CD4-positive, alpha-beta T cell (primary cell): ENCODE data around the gene CCDC183. TPM values are rescaled to one million over a fixed set of nuclear protein-coding genes. Genes with fewer than 3 reads are reported as not detected.
"Not testable (repeated sequence)": the region's sequence is repeated elsewhere in the genome, so short reads cannot be mapped to it uniquely, and the experiment has no call there.

Experiments
- ATAC-seq: fragments of 200-7000 bp; cut with Tn5 transposase; one replicate; pipeline ENCODE4 v1.10.0; 2022; ENCODE audit warnings: mild to moderate bottlenecking; ENCODE audit not compliant: poor library complexity
- CTCF ChIA-PET: fragments of 350-600 bp; sonication (Branson Sonifier 250); formaldehyde crosslinking; loops from one replicate; lab custom pipeline; 2021; ENCODE audit warnings: antibody characterized with exemption, inconsistent platforms; lab: Charles Lee
- POLR2A ChIA-PET: fragments of 350-600 bp; sonication (Branson Sonifier 250); formaldehyde crosslinking; loops from one replicate; lab custom pipeline; 2021; ENCODE audit warnings: antibody characterized with exemption, inconsistent platforms; lab: Charles Lee
- DNase-seq, 14 experiments: peaks; one replicate each; pipeline ENCODE4 v3.0.0-alpha.2; 2013 to 2020; ENCODE audit warnings: mixed read lengths in 2 of 14
- H3K27ac ChIP-seq, 2 donors: one replicate each; pipeline versions ENCODE4 v1.5.1 to v1.7.0; 2013; ENCODE audit warnings: low read length in 2 of 2, low read depth in 1 of 2, mild to moderate bottlenecking in 1 of 2
- H3K27me3 ChIP-seq, 2 experiments: 1 replicate in 1 of 2; 2 replicates in 1 of 2; pipeline versions ENCODE4 v1.6.1 to v1.7.0; 2013; ENCODE audit warnings: low read length in 2 of 2, control low read depth in 1 of 2, mild to moderate bottlenecking in 1 of 2, moderate library complexity in 1 of 2; ENCODE audit not compliant: insufficient read depth in 2 of 2, control insufficient read depth in 1 of 2
- H3K36me3 ChIP-seq: one replicate; pipeline ENCODE4 v1.6.1; 2013; ENCODE audit warnings: low read length, control low read depth; ENCODE audit not compliant: insufficient read depth
- H3K4me1 ChIP-seq: one replicate; pipeline ENCODE4 v1.6.1; 2013; ENCODE audit warnings: low read length, control low read depth; ENCODE audit not compliant: insufficient read depth
- H3K4me3 ChIP-seq: one replicate; pipeline ENCODE4 v1.5.1; 2013; ENCODE audit warnings: mild to moderate bottlenecking, low read length, moderate library complexity
- H3K9me3 ChIP-seq, 2 experiments: 1 replicate in 1 of 2; 2 replicates in 1 of 2; pipeline versions ENCODE4 v1.6.1 to v1.7.0; 2013; ENCODE audit warnings: low read length in 2 of 2, mild to moderate bottlenecking in 2 of 2, control low read depth in 1 of 2, moderate library complexity in 1 of 2; ENCODE audit not compliant: control insufficient read depth in 1 of 2, insufficient read depth in 1 of 2
- H3K27ac Mint-ChIP-seq: one replicate; pipeline ENCODE4 v1.8.0; 2020; ENCODE audit warnings: mixed read lengths
- H3K27me3 Mint-ChIP-seq: one replicate; pipeline ENCODE4 v1.8.0; 2021; ENCODE audit warnings: mixed read lengths
- H3K36me3 Mint-ChIP-seq: one replicate; pipeline ENCODE4 v1.8.0; 2021; ENCODE audit warnings: low read depth, mixed read lengths
- H3K4me1 Mint-ChIP-seq: one replicate; pipeline ENCODE4 v1.8.0; 2021; ENCODE audit warnings: low read depth, mixed read lengths
- H3K4me3 Mint-ChIP-seq: one replicate; pipeline ENCODE4 v1.8.0; 2020; ENCODE audit warnings: mild to moderate bottlenecking, mixed read lengths
- H3K9me3 Mint-ChIP-seq: one replicate; pipeline ENCODE4 v1.8.0; 2020; ENCODE audit warnings: mixed read lengths
- CTCF ChIP-seq: fragments of 200-600 bp; IDR thresholded peaks from one replicate; pipeline ENCODE4 v1.8.0; 2022; ENCODE audit warnings: antibody characterized with exemption, mild to moderate bottlenecking
- intact Hi-C, 2 experiments: fragments of 100-400 bp; cut with DNase I in 1 of 2; cut with micrococcal nuclease in 1 of 2; formaldehyde crosslinking; loops; one replicate each; pipeline versions ENCODE4 v1.15.1 to v1.9.0; 2023 to 2025; cut with DNase I, micrococcal nuclease
- total RNA-seq, 174 experiments: library from RNA in 2 of 174; stranded (reverse) in 2 of 174; gene quantifications; one replicate each; pipeline ENCODE4 v1.2.3 and lab custom pipeline; 2021 to 2026

The CCDC183 gene
- total RNA-seq, 2 experiments from 2014 or later: 3.0 to 4.6 TPM

- ATAC-seq (no peak), DNase-seq (peak in 1 of 14 experiments; percentile 12)
- TF ChIP-seq CTCF: no peak
- H3K36me3 Mint-ChIP-seq: peaks cover 26% of the 10 kb centered on the region
- no peak overlapping the region for H3K27ac Mint-ChIP-seq
- Histone ChIP-seq H3K27me3 (no peaks in the 10 kb centered on the region), H3K27ac (no peak overlapping the region), H3K4me1 (no peaks in the 10 kb centered on the region), H3K9me3 (no peaks in the 10 kb centered on the region), H3K36me3 (peaks cover 30% of the 10 kb centered on the region), H3K4me3 (no peak overlapping the region)
- H3K27me3 Mint-ChIP-seq: no peaks in the 10 kb centered on the region
- ChIA-PET POLR2A (interaction anchor here (1.0 kb wide), 1 partner anchor 19 kb away, joined by 3 read pairs; no protein-coding TSS in a partner anchor), CTCF (interaction anchor here (1.2 kb wide), 1 partner anchor 200 kb away, joined by 3 read pairs; no protein-coding TSS in a partner anchor)
- H3K9me3 Mint-ChIP-seq: no peaks in the 10 kb centered on the region
- no peak overlapping the region for H3K4me3 Mint-ChIP-seq
- intact Hi-C loops: no loop called here
- peaks cover 5% of the 10 kb centered on the region for H3K4me1 Mint-ChIP-seq
These were observed 39.2 kb downstream of the CCDC183 start for GRCh38 chr9:136835162-136835931.

- Mint-ChIP-seq H3K27ac (no peak overlapping the region), H3K4me1 (peaks cover 5% of the 10 kb centered on the region), H3K9me3 (no peaks in the 10 kb centered on the region), H3K4me3 (no peak overlapping the region), H3K27me3 (no peaks in the 10 kb centered on the region), H3K36me3 (peaks cover 21% of the 10 kb centered on the region)
- H3K9me3 ChIP-seq: no peaks in the 10 kb centered on the region
- H3K4me3 ChIP-seq: no peak overlapping the region
- ATAC-seq (no peak), DNase-seq (peak in 1 of 14 experiments; percentile 11)
- H3K4me1 ChIP-seq: no peaks in the 10 kb centered on the region
- H3K27ac ChIP-seq: no peak overlapping the region
- ChIA-PET CTCF (interaction anchor here (1.2 kb wide), 1 partner anchor 199 kb away, joined by 3 read pairs; no protein-coding TSS in a partner anchor), POLR2A (interaction anchor here (1.0 kb wide), 1 partner anchor 20 kb away, joined by 3 read pairs; no protein-coding TSS in a partner anchor)
- TF ChIP-seq CTCF: no peak
- peaks cover 24% of the 10 kb centered on the region for H3K36me3 ChIP-seq
- no peaks in the 10 kb centered on the region for H3K27me3 ChIP-seq
- intact Hi-C loops: no loop called here
These were observed 40.1 kb downstream of the CCDC183 start for GRCh38 chr9:136835932-136836904.

GRCh38 chr9:136837146-136837855 is 41.2 kb downstream of the CCDC183 start:
- no peaks in the 10 kb centered on the region for H3K9me3 Mint-ChIP-seq
- ChIA-PET POLR2A (no interaction called here), CTCF (no interaction called here)
- H3K27ac Mint-ChIP-seq: no peak overlapping the region
- Histone ChIP-seq H3K4me3 (no peak overlapping the region), H3K36me3 (peaks cover 19% of the 10 kb centered on the region), H3K27ac (no peak overlapping the region), H3K9me3 (no peaks in the 10 kb centered on the region), H3K27me3 (no peaks in the 10 kb centered on the region), H3K4me1 (peaks cover 9% of the 10 kb centered on the region)
- DNase-seq: no peak
- H3K27me3 Mint-ChIP-seq: peaks cover 3% of the 10 kb centered on the region
- peaks cover 8% of the 10 kb centered on the region for H3K4me1 Mint-ChIP-seq
- ATAC-seq: no peak
- TF ChIP-seq CTCF: no peak
- H3K4me3 Mint-ChIP-seq: no peak overlapping the region
- peaks cover 13% of the 10 kb centered on the region for H3K36me3 Mint-ChIP-seq
- intact Hi-C loops: no loop called here

GRCh38 chr9:136837856-136838277 is 41.7 kb downstream of the CCDC183 start:
- intact Hi-C loops, DNase-seq: not testable (repeated sequence)

More at GRCh38 chr9:136837856-136838277, 41.7 kb downstream of the CCDC183 start:
- ATAC-seq, H3K4me3 Mint-ChIP-seq, H3K27ac Mint-ChIP-seq, H3K27me3 ChIP-seq, POLR2A ChIA-PET, CTCF ChIA-PET, H3K9me3 Mint-ChIP-seq, H3K4me3 ChIP-seq, H3K27me3 Mint-ChIP-seq, H3K9me3 ChIP-seq, H3K27ac ChIP-seq: not testable (repeated sequence)
- peaks cover 12% of the 10 kb centered on the region for H3K36me3 Mint-ChIP-seq
- Histone ChIP-seq H3K4me1 (peaks cover 15% of the 10 kb centered on the region), H3K36me3 (peaks cover 14% of the 10 kb centered on the region)
- peaks cover 10% of the 10 kb centered on the region for H3K4me1 Mint-ChIP-seq
